ENCODE measurements around the gene HIRA.

- TF ChIP-seq CTCF (IDR thresholded peaks at IDR 0.05 in 2 of 3, conservative IDR thresholded peaks at IDR 0.05 in 1 of 3; ENCODE audit: insufficient read depth in 2 of 3, low read depth in 1 of 3, low read length in 3 of 3) (no peak), ETS1 (conservative IDR thresholded peaks at IDR 0.05; ENCODE audit: control insufficient read depth, low read depth, low read length) (no peak), TBL1XR1 (IDR thresholded peaks at IDR 0.05; ENCODE audit: low read length in 2 of 2) (no peak), SMC3 (conservative IDR thresholded peaks at IDR 0.05; ENCODE audit: insufficient read depth, low read depth, low read length) (no peak), NCOA2 (IDR thresholded peaks at IDR 0.05; ENCODE audit: partially characterized antibody in 2 of 2) (no peak), ZNF239 (CRISPR knock-in tag; IDR thresholded peaks at IDR 0.05) (no peak), POLR2A (conservative IDR thresholded peaks at IDR 0.05) (no peak), HOMEZ (CRISPR knock-in tag; IDR thresholded peaks at IDR 0.05) (no peak), ZBTB34 (CRISPR knock-in tag; IDR thresholded peaks at IDR 0.05) (no peak), CBFA2T2 (conservative IDR thresholded peaks at IDR 0.05) (no peak), GATAD2B (IDR thresholded peaks at IDR 0.05; ENCODE audit: borderline replicate concordance) (no peak)
Observed at GRCh38 chr22:19307872-19308271, 123.7 kb downstream of the HIRA start.
